Measurements from ENCODE around the gene KPNA6.
"Not testable (repeated sequence)": the region's sequence is repeated elsewhere in the genome, so short reads cannot be mapped to it uniquely, and the experiment has no call there.

The KPNA6 gene

DNA sequence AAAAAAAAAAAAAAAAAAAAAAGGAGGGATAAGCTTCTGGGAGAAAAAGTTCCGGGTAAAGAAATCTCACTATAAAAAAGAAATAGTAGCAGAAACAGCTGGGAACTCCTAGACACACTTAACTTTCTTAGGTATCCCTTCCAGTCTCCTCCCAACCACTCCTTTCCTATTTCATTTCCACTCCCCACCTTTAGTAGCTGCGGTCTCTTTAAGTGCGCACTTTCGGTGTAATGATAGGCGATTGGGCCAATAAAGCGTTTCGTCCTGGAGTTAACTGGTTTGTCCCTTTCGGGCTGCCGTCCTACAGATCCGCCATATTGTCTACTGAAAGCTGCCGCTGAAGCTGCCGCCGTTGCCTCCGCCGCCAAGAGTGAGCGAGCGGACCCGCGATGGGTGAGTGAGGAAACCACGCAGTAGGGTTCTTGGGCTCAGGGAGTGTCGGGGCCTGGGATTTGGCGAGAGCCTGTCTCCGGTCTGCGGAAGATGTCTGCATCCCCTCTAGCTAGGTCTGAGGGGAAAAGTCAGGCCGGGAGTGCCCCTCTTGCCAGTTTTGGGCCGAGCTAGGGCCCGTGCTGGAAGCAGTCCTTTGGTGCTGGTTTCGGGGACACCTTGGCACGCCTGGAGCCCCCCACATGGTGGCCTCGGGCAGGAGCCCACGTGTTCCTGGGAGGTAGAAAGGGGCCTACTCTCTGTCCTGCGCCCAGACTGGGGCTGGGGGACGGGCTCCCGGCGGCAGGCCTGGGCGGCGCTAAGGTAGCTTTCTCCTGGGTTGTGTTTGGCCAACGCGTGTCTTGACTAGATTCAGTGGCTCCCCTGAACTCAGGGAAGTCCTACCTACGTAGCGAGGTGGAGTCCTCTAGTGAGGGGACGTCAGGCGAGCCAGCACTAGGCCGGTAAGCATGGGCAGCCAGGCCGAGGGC, at the start of gene KPNA6:
Gene KPNA6, plus strand, starts transcription at position 315 of the 920 bp plus-strand sequence. Its CDS starts 75 bp downstream, at position 390.
- DNase-seq (ENCODE audit: low read depth) = peak; percentile 91

DNA sequence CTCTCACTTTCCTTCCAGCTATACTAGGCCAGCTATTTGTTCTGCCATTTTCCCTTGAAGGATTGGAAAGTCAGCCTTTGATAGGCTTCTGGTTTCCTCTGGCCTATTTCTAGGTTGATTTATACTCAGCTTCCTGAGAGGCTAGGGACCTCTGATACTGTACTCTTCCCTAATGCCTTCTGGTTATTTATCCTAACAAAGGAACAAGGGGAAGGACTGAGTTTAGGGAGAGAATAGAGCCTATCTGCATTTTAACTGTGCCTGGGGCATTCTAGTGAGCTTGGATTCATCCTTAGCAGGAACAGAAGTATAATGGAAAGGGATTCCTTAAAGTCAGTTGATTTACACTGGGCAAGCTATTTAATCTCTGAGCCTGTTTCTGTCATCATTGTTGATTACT, 46.9 kb upstream of the KPNA6 start:
- no peak for DNase-seq (ENCODE audit: low read depth)

DNA sequence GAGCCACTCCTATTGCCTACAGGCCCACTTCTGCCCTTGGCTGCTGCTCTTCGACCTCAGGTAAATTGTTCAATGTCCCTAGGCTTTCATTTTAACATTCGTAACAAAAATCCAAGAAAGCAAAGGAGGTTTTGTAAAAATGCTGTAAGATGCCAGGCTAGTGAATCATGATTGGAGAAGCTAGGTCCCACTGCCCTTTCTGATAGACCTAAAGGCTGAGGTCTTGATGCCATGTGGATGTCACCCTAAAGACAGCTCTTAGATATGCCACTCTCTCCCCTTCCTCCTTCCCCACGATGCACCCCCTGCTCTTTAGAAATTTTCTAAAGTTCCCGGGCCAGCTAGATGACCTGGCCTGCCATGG, 45.0 kb upstream of the KPNA6 start:
- DNase-seq (ENCODE audit: low read depth) = no peak

GRCh38 chr1:32063261-32063681, 44.6 kb upstream of the KPNA6 start:
- DNase-seq (ENCODE audit: low read depth) = no peak

- not testable (repeated sequence) for DNase-seq (ENCODE audit: low read depth)
These were observed 42.0 kb upstream of the KPNA6 start for GRCh38 chr1:32065613-32066488.

GRCh38 chr1:32066489-32066873, 41.4 kb upstream of the KPNA6 start:
- DNase-seq (ENCODE audit: low read depth) = peak; percentile 72

DNA sequence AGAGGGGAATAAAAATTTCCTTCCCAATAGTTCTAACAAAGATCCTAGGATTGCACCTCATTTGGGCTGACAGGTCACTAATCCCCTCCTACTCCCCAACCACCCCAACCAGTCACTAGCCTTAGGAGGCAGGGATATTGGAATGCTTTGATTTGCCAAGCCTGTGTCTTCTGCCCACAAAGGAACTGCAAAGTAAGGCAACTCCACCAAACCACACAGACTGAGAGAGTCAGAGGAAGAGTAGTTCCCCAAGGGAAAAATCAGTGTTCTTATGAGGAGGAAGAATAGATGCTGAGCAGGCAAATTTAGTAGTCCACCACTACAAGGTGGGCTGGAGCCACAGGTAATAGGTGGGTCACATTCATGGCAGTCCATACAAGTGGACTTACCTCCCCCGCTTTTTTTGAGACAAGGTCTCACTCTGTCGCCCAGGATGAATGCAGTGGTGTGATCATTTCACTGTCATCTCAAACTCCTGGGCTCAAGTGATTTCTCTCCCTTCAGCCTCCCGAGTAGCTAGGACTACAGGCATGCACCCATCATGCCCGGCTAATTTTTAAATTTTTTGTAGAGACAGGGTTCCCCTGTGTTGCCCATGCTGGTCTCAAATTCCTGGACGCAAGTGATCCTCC, 38.8 kb upstream of the KPNA6 start:
- no peak for DNase-seq (ENCODE audit: low read depth)

DNA sequence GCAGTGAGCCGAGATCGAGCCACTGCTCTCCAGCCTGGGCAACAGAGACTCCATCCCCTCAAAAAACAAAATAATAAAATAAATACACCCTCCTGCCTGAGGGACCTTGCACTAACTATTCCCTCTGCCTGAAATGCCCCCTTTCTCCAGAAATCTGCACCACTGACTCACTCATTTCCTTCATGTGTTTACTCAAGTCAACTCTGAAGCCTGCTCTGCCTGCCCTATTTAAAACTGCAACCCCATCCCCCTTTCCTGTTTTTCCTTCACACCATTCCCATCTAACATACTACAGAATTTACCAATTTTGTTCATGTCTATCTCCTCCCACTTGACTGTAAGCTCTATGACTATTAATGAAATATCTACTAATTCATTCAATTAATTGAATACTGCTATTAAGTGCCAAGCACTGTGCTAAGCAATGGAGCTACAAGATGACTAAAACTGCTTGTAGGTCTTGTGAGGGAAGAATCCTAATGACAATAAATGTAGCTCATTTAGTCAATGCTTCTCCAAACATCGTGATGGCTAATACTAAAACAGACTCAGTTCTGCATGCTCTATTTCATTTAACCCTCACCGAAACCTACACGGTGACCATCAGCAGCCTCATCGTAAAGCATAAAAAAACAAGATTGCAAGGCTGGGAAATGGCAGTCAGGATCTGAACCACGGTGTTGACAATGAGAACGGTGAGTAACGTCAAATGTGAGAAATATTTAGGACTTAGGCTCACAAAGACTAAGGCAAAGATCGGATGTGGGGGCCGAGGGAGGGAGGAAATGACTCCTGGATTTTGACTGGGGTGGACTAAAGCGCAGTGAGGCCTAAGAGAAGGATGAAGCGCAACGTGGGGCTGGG, 35.9 kb upstream of the KPNA6 start:
- DNase-seq (ENCODE audit: low read depth) = peak; percentile 43

- peak; percentile 87 for DNase-seq (ENCODE audit: low read depth)
These were observed 35.1 kb upstream of the KPNA6 start, which contains the start of gene TMEM39B for GRCh38 chr1:32072622-32073298. TSS of gene TMEM39B (plus strand) at chr1:32072939. CDS start at chr1:32073048, 109 bp downstream.

GRCh38 chr1:32073299-32074229, 34.3 kb upstream of the KPNA6 start:
- DNase-seq (ENCODE audit: low read depth) = no peak

GRCh38 chr1:32074841-32075240, 33.0 kb upstream of the KPNA6 start:
- no peak for DNase-seq (ENCODE audit: low read depth)

GRCh38 chr1:32077451-32077850, 30.4 kb upstream of the KPNA6 start:
- no peak for DNase-seq (ENCODE audit: low read depth)

- DNase-seq (ENCODE audit: low read depth) = no peak
These were observed 25.8 kb upstream of the KPNA6 start for GRCh38 chr1:32082022-32082421.

- not testable (repeated sequence) for DNase-seq (ENCODE audit: low read depth)
These were observed 21.5 kb upstream of the KPNA6 start for GRCh38 chr1:32086381-32086780.

- no peak for DNase-seq (ENCODE audit: low read depth)
These were observed 16.7 kb upstream of the KPNA6 start for GRCh38 chr1:32091176-32091575.

DNA sequence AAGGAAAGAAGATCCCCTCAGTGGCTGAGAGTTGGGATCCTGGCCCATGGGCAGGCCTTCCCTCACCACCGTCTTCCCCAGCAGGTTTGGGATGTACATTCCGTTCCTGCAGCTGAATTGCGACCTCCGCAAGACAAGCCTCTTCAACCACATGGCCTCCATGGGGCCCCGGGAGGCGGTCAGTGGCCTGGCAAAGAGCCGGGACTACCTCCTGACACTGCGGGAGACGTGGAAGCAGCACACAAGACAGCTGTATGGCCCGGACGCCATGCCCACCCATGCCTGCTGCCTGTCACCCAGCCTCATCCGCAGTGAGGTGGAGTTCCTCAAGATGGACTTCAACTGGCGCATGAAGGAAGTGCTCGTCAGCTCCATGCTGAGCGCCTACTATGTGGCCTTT, 16.3 kb upstream of the KPNA6 start:
- DNase-seq (ENCODE audit: low read depth) = no peak

- no peak for DNase-seq (ENCODE audit: low read depth)
These were observed 12.9 kb upstream of the KPNA6 start for GRCh38 chr1:32094746-32095521.

DNA sequence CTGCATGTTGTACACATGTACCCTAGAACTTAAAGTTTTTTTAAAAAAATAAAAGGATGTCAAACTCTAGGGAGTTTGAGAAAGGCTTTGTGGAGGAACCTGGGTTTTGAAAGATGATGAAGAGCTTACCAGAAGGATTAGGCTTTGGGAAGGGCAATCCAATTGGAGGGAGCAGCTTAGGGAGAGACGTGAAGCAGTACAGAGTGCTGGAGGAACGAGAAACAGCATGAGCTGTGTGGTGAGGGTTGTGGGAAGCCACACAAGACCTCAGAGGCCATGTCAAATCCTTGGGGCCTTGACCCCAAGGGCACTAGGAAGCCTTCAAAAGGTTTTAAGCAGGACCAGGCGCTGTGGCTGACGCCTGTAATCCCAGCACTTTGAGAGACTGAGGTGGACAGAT, 8.4 kb upstream of the KPNA6 start:
- DNase-seq (ENCODE audit: low read depth) = no peak

DNA sequence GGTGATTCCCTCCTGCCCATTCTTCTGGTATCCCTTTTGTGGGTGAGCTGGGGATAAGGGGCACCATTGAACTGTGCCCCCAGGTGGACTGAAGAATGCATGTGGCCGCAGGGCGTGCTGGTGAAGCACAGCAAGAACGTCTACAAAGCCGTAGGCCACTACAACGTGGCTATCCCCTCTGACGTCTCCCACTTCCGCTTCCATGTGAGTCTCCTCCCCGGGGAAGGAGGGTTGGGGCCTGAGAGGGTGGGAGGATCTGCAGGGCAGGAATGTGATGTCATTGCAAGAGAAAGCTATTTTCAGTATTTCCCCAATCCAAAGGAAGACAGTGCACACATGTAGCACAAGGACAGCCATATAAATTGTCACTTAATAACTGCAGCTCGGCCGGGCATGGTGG, 7.5 kb upstream of the KPNA6 start:
- no peak for DNase-seq (ENCODE audit: low read depth)

Data from HS-5 (cell line).